Neutrophil (primary cell): ENCODE results near the gene CARD19.
A peak's percentile ranks its signal among the peaks of the same experiment; 100 is the strongest.

ENCODE experiments used
- H3K27ac ChIP-seq: fragments of 200-600 bp; sonication (generic); 2 replicates; pipeline ENCODE4 v1.5.1; 2016; ENCODE audit warnings: mild to moderate bottlenecking, moderate library complexity
- H3K27me3 ChIP-seq: fragments of 200-600 bp; sonication (generic); 2 replicates; pipeline ENCODE4 v1.6.0; 2016; ENCODE audit warnings: mild to moderate bottlenecking
- H3K36me3 ChIP-seq: fragments of 200-600 bp; sonication (generic); 2 replicates; pipeline ENCODE4 v1.5.1; 2017
- H3K4me1 ChIP-seq, 2 experiments: fragments of 200-600 bp in 1 of 2; sonication (generic) in 1 of 2; 1 replicate in 1 of 2; 2 replicates in 1 of 2; pipeline versions ENCODE4 v1.5.1 to v1.6.1; 2013 to 2016; ENCODE audit warnings: low read depth in 1 of 2, low read length in 1 of 2, mild to moderate bottlenecking in 1 of 2, moderate library complexity in 1 of 2; ENCODE audit not compliant: control insufficient read depth in 1 of 2, insufficient read depth in 1 of 2
- H3K4me3 ChIP-seq, 2 experiments: fragments of 200-600 bp in 1 of 2; sonication (generic) in 1 of 2; 1 replicate in 1 of 2; 2 replicates in 1 of 2; pipeline ENCODE4 v1.5.1; 2013 to 2016; ENCODE audit warnings: low read depth in 1 of 2, low read length in 1 of 2, mild to moderate bottlenecking in 1 of 2, moderate library complexity in 1 of 2
- H3K9me3 ChIP-seq: fragments of 200-600 bp; sonication (generic); 2 replicates; pipeline ENCODE4 v1.5.1; 2016
- CTCF ChIP-seq: fragments of 200-600 bp; sonication (generic); IDR thresholded peaks from 2 replicates; pipeline ENCODE4 v1.5.1; 2016; ENCODE audit warnings: antibody characterized with exemption

Gene CARD19

DNA sequence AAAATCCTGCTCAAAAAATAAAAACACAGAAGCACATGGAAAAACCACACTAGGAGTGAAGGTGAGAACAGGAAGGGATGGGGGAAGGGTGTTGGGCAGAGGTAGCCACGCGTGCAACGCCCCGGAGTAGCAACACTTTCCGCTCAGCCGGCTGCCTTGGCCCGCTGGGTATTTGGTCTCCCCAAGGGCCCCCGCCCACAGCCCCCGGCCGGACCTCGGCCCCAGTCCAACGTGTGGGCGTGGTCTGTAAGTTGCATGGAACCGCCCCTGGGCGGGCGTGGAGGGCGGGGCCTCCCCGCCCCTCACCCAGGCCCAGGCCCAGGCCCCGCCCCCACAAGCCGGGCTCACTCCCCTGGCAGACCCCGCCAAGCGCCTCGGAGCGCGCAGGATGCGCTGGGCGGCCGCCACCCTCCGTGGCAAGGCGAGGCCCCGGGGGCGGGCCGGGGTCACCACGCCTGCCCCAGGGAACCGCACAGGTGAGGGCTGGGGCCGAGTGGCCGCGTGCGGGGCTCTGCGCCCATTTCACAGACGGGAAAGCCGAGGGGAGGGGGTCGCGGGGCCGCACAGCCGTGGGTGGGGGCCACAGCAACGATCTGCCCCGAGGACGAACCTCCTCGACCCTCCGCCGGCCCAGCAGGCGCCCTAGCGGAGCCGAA, 37.5 kb upstream of the CARD19 start, which contains the start of gene SUSD3:
TSS of gene SUSD3 (plus strand) at position 347 of the 656 bp plus-strand sequence. CDS start at position 389, 42 bp downstream.
- peaks cover 89 to 98% of the 10 kb centered on the region in 2 experiments for H3K4me1 ChIP-seq
- no peak for TF ChIP-seq CTCF
- H3K36me3 ChIP-seq, result no peaks in the 10 kb centered on the region
- H3K9me3 ChIP-seq, result no peaks in the 10 kb centered on the region
- no peaks in the 10 kb centered on the region for H3K27me3 ChIP-seq
- peak within 1 kb of the TSS; percentile 93 for H3K27ac ChIP-seq
- peak within 1 kb of the TSS; percentile 83 to 86 for H3K4me3 ChIP-seq

- no peaks in the 10 kb centered on the region for H3K36me3 ChIP-seq
- no peaks in the 10 kb centered on the region for H3K27me3 ChIP-seq
- H3K4me3 ChIP-seq, result peak overlapping the region; percentile 83 to 86
- peak overlapping the region; percentile 93 for H3K27ac ChIP-seq
- H3K9me3 ChIP-seq, result no peaks in the 10 kb centered on the region
- H3K4me1 ChIP-seq, result peaks cover 89 to 98% of the 10 kb centered on the region in 2 experiments
- TF ChIP-seq CTCF, result no peak
Measured at GRCh38 chr9:93059011-93059714, 36.9 kb upstream of the CARD19 start.

DNA sequence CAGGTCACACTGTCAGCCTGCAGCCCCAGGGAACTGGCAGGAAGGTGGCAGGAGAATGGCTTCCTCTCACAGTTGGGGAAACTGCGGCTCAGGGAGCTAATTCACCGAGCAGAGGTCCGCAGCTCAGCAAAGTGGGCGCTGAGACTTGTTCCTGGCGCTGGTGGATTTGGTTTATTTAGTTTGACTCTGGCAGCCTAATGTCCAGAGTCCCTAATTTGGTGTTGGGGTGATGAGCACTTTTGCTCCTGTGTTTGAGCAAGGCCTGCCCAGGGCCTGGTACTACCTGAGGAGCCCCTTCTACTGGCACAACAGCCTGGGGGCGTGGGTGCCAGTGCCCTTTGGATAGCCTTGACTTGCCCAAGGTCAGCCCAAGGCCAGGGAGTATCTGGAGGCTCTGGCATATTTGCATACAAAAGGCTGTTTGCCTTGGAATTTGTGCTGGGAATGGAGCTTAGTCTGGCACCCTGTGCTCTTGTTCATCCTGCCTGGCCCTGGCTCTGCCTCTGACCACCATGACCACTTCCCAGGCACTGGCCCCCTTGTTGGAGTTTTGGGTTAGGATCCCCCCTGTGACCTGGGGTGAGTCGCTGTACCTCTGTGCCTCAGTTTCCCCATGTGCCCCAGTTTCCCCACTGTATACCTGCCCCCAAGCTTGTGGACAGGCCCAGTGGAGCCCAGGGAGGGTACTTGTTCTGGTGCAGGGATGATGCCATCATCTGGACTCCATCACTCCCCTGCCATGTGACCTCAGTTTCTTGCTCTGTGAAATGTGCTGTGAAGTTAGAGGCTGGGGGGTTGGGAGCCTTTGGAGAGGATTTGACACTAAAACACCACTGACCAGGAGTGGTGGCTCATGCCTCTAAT, 36.1 kb upstream of the CARD19 start:
- peaks cover 89 to 98% of the 10 kb centered on the region in 2 experiments for H3K4me1 ChIP-seq

DNA sequence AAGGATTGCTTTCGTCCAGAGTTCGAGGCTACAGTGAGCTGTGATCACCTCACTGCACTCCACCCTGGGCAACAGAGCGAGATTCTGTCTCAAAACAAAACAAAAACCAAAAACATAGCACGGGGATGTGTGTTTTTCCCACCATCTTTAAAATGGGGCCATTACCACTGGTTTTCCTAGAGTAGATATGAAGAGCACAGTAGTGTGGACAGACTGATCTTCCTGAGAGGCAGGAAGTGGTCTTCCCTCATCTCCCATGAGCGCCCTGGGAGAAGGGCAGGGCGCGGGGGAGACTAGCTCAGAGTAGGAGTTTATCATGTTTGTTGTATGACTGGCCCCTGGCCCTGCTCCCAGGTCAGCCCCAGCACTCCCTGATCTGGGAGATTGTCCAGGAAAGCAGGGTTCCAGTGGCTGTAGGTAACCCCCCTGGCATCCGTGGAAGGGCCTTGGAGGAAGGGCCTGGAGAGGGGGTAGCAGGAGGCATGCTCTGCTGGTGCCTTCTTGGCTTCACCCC, 35.2 kb upstream of the CARD19 start:
- peak overlapping the region; percentile 83 to 86 for H3K4me3 ChIP-seq
- peak overlapping the region; percentile 93 for H3K27ac ChIP-seq
- H3K4me1 ChIP-seq, result peaks cover 89 to 98% of the 10 kb centered on the region in 2 experiments

More for the DNA sequence above, 36.1 kb upstream of the CARD19 start:
- no peak for TF ChIP-seq CTCF
- Histone ChIP-seq H3K4me3 (peak overlapping the region; percentile 83 to 86), H3K9me3 (no peaks in the 10 kb centered on the region), H3K36me3 (no peaks in the 10 kb centered on the region), H3K27ac (peak overlapping the region; percentile 93), H3K27me3 (no peaks in the 10 kb centered on the region)

More for the DNA sequence above, 35.2 kb upstream of the CARD19 start:
- TF ChIP-seq CTCF, result no peak
- Histone ChIP-seq H3K36me3 (no peaks in the 10 kb centered on the region), H3K9me3 (no peaks in the 10 kb centered on the region), H3K27me3 (no peaks in the 10 kb centered on the region)
